Vagina (tissue), 2 donors: Measurements from ENCODE around the gene CPVL.

Source experiments
- CTCF ChIP-seq, 3 experiments: fragments of 450-650 bp in 2 of 3; fragments of 200-600 bp in 1 of 3; sonication (generic) in 1 of 3; IDR thresholded peaks; one replicate each; pipeline ENCODE4 v1.5.1; 2017 to 2019; ENCODE audit warnings: antibody characterized with exemption in 3 of 3, mild to moderate bottlenecking in 2 of 3, moderate library complexity in 2 of 3
- POLR2A ChIP-seq, 2 donors: fragments of 450-650 bp; IDR thresholded peaks; one replicate each; pipeline ENCODE4 v1.6.1; 2017; ENCODE audit warnings: antibody characterized with exemption in 2 of 2, mild to moderate bottlenecking in 2 of 2, moderate library complexity in 2 of 2
- POLR2AphosphoS5 ChIP-seq, 2 donors: sonication (generic); formaldehyde crosslinking; IDR thresholded peaks; one replicate each; pipeline ENCODE4 v1.9.0; 2017; ENCODE audit warnings: antibody characterized with exemption in 2 of 2, mild to moderate bottlenecking in 2 of 2, low read depth in 1 of 2; ENCODE audit not compliant: insufficient read depth in 1 of 2

- TF ChIP-seq CTCF (IDR thresholded peaks at IDR 0.05) (no peak), POLR2A (IDR thresholded peaks at IDR 0.05) (no peak), POLR2AphosphoS5 (IDR thresholded peaks at IDR 0.05; ENCODE audit: insufficient read depth in 1 of 2, low read depth in 1 of 2) (no peak)
These were observed 19.5 kb downstream of the CPVL start for GRCh38 chr7:29126804-29127203.
